Measurements from ENCODE around the gene ZNRF1. TPM values are rescaled to one million over a fixed set of nuclear protein-coding genes. Genes with fewer than 3 reads are reported as not detected.

ZNRF1 gene
- total and polyA plus RNA-seq, 2 of the 13 experiments (the other 11 are each of a cell fraction or from before 2014, with no cell fraction given), result 43.9 to 58.7 TPM

- TF ChIP-seq ZNF451 (CRISPR knock-in tag; IDR thresholded peaks at IDR 0.05) (no peak), AGO1 (IDR thresholded peaks at IDR 0.05; ENCODE audit: low read depth, low read length, poor library complexity, severe bottlenecking) (peak; percentile 83), ZNF446 (CRISPR knock-in tag; IDR thresholded peaks at IDR 0.05) (no peak; the same call in 1 of the 2 replicates), ZNF441 (CRISPR knock-in tag; IDR thresholded peaks at IDR 0.05; ENCODE audit: borderline replicate concordance) (no peak), FOSL1 (CRISPR knock-in tag; IDR thresholded peaks at IDR 0.05; ENCODE audit: borderline replicate concordance) (no peak), ZNF609 (CRISPR knock-in tag; IDR thresholded peaks at IDR 0.05; ENCODE audit: borderline replicate concordance) (peak; percentile 49; the same call in 1 of the 2 replicates), ZNF780A (CRISPR knock-in tag; IDR thresholded peaks at IDR 0.05) (no peak), HCFC1 (IDR thresholded peaks at IDR 0.05; ENCODE audit: low read depth, low read length) (no peak), YY1 (IDR thresholded peaks at IDR 0.05; ENCODE audit: insufficient read depth, insufficient replicate concordance, low read depth, low read length) (peak; percentile 48), SRY (CRISPR knock-in tag; IDR thresholded peaks at IDR 0.05) (no peak), ZNF605 (CRISPR knock-in tag; IDR thresholded peaks at IDR 0.05) (peak; percentile 90), CCAR2 (optimal IDR thresholded peaks at IDR 0.05; ENCODE audit: low read depth, low read length) (no peak), PLSCR1 (CRISPR knock-in tag; IDR thresholded peaks at IDR 0.05; ENCODE audit: borderline replicate concordance) (no peak), ZNF503 (CRISPR knock-in tag; IDR thresholded peaks at IDR 0.05) (no peak), ZNF672 (CRISPR knock-in tag; IDR thresholded peaks at IDR 0.05) (no peak), ZNF607 (CRISPR knock-in tag; IDR thresholded peaks at IDR 0.05; ENCODE audit: borderline replicate concordance) (no peak), ZNF777 (CRISPR knock-in tag; IDR thresholded peaks at IDR 0.05) (0 out of 2 replicates have a peak, but pooled peaks have one; percentile 54), ZNF354B (CRISPR knock-in tag; IDR thresholded peaks at IDR 0.05) (no peak; the same call in 1 of the 2 replicates), ZSCAN29 (CRISPR knock-in tag; conservative IDR thresholded peaks at IDR 0.05) (peak; percentile 91; the same call in 1 of the 2 replicates), ISL2 (CRISPR knock-in tag; IDR thresholded peaks at IDR 0.05) (peak; percentile 73; the same call in 1 of the 2 replicates), RBM39 (IDR thresholded peaks at IDR 0.05; ENCODE audit: low read depth, low read length, poor library complexity, severe bottlenecking) (peak; percentile 98), ZNF564 (CRISPR knock-in tag; IDR thresholded peaks at IDR 0.05) (no peak)
Observed at GRCh38 chr16:75110637-75111513, 112.1 kb downstream of the ZNRF1 start (continued).

Data from HepG2 (cell line).